22Rv1 (cell line): ENCODE measurements around the gene TRHDE.

Experiments
- ZFX ChIP-seq: fragments of 450-650 bp; IDR thresholded peaks from 2 replicates; pipeline ENCODE4 v1.6.1; 2017; ENCODE audit warnings: antibody characterized with exemption, borderline replicate concordance
- TF ChIP-seq, protein P1 (sequence below): fragments of 450-650 bp; IDR thresholded peaks from 2 replicates; pipeline ENCODE4 v1.5.1; 2017; ENCODE audit warnings: mild to moderate bottlenecking

DNA sequence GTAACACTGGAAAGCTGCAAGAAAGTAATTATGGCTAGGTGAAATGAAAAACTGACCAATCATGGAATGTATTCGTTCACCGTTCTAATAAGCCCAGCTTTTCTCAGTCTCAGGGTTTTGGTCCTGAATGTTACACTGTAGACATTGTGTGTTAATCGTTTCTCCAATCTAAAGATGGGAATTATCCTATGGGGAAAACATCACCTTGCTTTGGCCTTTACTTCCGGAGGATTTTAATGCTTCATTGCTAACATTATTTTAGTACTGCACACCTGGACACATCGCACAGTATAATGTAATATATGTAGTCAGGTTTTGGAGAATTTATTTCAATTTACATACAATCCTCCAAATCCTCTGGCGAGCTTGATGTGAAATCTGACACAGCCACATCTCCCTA is 1.2 kb upstream of the TRHDE start:
- TF ChIP-seq, protein P1, sequence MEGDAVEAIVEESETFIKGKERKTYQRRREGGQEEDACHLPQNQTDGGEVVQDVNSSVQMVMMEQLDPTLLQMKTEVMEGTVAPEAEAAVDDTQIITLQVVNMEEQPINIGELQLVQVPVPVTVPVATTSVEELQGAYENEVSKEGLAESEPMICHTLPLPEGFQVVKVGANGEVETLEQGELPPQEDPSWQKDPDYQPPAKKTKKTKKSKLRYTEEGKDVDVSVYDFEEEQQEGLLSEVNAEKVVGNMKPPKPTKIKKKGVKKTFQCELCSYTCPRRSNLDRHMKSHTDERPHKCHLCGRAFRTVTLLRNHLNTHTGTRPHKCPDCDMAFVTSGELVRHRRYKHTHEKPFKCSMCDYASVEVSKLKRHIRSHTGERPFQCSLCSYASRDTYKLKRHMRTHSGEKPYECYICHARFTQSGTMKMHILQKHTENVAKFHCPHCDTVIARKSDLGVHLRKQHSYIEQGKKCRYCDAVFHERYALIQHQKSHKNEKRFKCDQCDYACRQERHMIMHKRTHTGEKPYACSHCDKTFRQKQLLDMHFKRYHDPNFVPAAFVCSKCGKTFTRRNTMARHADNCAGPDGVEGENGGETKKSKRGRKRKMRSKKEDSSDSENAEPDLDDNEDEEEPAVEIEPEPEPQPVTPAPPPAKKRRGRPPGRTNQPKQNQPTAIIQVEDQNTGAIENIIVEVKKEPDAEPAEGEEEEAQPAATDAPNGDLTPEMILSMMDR, result no peak
- no peak for TF ChIP-seq ZFX
